Activated CD4-positive, CD25-positive, alpha-beta regulatory T cell treated with anti-CD3 and anti-CD28 coated beads, Interleukin-2, amount 50 U/mL, for 24 hours (primary cell): ENCODE measurements around the gene EIF2A.
A peak's percentile ranks its signal among the peaks of the same experiment; 100 is the strongest.
"Not testable (repeated sequence)": the region's sequence is repeated elsewhere in the genome, so short reads cannot be mapped to it uniquely, and the experiment has no call there.

Source experiments
- ATAC-seq, 2 donors: fragments of 150-1000 bp; cut with Tn5 transposase; one replicate each; pipeline ENCODE4 v1.10.0; 2021; ENCODE audit warnings: mild to moderate bottlenecking in 1 of 2, moderate library complexity in 1 of 2

The EIF2A gene

DNA sequence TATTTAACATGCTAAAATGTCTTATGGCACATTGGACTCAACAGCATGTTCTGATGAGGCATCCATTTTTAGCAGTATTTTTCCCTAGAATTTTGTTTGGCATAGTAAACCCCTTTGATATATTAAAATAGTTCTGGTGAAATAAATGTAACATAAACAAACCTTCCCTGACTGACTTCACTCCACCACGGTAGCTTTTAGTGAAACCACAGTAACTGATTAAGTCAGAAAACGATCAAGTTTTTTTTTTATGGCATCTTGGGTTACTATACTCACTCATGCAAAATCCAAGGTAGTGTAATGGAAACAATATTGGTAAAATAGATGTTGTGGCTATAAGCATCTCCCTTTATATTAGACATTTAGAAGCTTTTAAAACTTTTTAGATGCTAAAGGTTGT is 3.1 kb upstream of the EIF2A start:
- no peak for ATAC-seq

DNA sequence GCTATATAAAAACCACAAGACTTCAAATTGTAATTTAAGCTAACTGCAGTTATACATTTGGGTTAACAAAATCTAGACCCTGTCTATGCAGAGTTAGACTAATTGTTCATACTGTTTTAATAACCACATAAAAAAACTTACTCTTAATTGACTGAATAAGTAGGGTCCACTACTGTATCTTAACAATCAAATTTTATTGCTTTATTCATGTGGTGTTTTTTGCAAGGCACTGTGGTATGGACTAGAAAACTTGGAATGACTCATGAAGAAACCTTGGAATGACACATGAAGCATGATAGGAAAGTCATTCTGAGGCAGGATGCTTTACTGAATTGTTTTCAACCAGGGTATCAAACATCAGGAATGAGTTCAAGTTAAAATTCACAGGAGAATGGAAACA is 2.5 kb upstream of the EIF2A start:
- ATAC-seq = no peak

DNA sequence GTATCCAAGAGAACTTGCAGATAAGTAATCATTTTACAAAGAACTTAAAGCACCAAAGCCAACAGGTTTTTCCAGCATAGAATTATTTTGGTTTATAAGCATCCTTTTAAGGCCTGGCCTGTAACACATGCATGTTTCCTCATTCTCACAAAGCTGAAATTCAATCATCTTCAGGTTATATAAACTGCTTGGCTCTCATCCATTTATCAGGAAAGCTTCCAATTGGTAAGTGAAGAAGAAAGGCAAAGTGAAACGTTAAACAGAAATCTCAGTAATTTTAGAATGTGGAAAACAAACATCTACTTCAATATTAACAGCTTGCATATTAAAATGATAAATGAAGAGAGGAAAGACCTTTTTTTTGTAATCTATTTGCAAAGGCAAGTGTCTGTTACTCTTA is 1.9 kb upstream of the EIF2A start:
- ATAC-seq = no peak

DNA sequence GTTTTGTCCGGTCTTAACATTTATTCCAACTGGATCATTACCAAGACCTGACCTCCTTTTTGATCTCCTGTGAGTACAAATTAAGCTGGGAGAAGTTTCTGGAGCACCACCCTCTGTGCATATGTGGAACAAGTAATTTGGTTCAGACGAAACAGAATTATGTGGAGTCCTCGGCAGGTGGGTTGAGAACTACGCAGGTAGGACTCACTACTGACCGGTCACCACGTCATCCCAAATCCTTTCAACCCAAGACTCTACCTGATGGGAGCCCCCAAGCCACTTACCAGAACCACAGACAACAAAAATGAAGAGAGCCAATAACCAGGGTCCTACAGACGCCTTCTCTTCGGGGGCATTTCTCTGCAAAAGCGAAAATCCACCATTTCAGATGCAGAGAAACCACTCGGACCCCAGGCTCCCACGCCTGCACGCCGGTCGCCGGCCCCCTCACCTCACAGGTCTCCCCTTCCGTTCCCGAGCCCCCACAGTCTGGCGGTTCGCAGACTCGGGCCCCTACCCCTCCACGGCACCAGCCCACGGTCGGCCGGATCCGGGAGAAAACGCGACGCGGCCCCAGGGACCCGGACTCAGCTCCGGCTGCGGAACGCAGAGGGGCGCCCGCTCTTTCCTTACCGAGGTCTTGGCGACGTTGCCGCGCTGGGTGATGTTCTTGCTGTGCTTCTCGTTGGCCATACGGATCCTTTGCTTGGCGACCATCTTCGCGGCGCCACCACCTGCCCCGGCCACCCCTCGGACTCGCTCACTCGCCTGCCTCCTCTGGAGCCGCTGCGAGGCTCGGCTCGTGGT is 965 bp upstream of the EIF2A start:
- ATAC-seq = peak; percentile 2 to 5

DNA sequence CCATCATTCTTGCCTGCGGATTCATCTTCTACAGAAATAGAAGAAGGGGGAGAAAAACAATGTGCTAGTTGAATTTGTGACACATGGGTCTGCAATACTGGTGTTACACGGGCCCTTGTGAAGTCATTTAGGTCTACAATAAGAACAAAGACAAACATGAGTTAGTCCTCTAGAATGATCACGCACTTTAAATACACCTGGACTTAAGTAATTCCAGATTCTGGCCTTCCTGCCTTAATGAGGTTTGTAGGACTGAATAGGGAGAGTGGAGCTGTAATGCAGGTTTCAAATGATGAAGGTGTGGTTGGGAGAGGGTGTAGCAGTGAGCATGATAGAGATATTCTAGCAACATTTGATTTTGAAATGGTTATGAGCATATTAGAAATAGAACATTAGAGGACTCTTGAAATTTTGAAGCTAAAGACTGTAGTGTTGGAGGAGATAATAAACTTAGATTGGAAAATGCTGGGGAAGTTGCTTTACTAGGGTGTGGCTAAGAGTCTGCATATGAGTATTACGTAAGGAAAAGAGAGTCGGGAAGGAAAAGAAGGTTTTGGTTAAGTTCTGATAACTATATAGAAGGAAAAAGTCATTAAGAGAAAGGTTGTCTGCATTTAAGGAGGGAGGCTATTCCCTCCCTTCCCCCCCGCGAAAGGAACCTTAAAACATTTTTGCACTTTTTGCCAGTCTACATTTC is 606 bp downstream of the EIF2A start:
- ATAC-seq = no peak

DNA sequence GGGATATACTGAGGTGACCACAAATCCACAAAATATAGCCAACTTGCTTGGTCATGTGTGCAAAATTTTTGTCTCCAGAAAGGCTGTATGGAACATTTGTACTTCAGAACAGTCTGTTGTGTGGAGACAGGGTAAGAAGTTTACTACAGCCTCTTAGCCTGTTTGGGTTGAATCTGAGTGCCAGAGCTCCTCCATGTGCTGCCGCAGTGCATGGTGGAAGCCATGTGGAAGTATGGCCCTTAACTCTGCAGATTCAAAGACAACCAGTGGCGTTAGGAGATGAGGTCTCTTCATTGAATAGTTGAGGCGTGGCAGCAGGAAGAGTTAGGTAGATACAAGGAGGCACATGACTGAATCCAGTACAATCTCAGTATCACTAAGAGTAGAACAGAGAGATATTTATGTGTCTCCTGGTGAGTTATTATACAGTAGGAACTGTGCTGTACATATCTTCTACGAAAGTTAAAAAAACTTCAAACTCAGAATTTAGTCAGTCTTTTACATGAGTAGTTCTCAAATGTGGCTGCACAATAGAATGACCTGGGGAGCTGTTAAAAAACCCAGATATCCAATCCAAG is 9.4 kb downstream of the EIF2A start:
- ATAC-seq = no peak

DNA sequence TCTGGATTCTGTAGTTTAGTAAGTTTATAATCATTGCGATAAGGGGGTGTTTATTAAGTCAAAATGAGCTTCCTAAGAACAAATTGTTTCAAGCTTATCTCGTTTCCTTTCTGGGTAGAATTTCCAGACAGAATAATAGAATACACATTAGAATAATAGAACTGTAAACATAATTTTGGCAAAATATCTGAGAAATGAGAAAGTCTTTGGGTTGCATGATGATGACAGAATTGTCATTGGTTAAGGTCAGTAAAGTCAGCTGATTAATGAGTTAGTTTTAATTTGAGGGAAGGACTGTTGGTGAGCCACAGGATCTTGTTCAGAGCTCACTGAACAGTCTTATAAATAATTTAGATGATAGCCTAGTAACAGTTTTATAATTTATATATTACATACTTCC is 10.2 kb downstream of the EIF2A start:
- no peak for ATAC-seq

DNA sequence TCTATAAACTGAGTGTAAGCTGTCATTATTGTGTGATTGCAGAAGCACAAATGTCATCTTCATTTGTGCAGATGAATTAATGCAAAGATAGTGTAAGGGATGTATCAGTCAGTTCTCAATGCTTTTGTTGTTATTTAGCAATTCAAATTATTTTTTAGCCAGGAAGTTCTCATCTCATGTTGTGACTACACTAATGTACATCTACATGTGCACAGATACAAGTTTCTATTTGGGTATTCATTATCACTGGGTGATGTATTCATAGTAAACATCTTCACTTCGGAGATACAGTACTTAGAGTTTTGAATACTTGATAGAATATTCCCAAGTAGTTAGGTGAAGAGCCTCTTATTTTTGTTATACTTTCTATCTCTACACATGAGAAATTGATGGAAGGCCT is 11.1 kb downstream of the EIF2A start:
- no peak for ATAC-seq

DNA sequence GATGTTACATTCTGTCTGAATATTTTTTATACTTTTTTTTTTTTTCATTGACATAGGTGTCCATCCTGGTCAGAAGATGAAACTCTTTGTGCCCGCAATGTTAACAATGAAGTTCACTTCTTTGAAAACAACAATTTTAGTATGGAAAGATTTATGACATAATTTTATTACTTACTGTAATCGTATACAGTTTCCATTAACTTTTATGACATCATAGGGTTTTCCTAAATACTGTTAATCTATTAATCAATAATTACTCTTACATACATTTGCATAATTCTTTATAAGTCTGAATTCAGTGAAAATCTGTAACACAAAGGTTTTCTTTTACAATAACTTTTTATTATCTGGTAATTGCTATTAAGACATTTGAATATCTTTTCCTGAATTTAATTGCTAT is 17.7 kb downstream of the EIF2A start:
- ATAC-seq = no peak

DNA sequence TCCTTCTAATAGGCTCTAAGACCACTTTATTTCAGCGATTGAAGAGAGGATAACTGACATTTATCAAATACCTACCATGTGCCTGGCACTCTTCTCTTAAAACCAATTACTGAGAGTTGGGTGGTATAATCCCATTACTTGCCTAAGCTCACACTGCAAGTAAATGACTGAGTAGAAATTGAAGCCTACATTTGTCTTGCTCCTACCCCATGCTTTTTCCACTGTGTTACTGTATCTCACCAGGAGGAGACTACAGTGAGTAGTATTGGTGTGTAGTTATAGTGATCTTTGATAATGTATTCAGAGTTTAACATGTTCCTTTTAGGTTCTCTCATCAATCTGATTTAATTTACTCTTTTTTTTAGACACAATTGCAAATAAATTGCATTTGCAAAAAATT is 20.7 kb downstream of the EIF2A start:
- ATAC-seq = no peak

DNA sequence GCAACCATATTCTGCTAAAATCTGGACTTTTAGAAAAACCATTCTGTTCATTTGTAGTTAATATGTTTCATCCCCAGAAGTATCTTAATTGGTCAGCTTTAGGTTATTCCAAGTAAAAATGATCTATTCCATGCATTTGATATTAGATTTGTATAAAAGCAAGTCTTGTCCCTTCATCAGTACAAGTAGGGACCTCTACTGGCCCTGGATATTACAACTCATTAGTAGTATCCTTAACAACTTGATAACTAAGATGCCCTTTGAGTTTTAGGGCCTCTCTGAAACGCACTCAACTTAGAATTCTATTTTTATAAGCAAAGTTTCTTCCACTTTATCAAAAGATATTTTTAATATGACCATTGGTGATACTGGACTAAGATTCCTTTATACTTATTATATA is 31.3 kb downstream of the EIF2A start:
- ATAC-seq = no peak

DNA sequence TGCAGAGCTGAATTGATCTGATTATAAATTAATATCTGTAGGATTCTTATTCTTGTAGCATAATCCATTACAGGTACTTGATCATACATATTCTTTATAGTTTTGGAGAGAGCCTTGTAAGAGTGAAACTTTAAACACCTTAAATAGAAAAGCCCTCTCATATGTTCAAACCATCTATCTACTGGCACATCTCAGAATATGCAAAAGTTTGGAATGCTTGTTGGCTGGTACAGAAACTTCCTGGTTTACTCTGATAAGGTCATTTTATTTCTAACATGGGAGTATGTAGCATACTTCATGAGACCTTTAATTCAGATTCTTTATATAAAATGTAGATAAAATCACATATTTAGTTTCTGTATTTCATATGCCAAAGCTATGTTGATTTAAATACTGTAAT is 34.6 kb downstream of the EIF2A start:
- no peak for ATAC-seq

DNA sequence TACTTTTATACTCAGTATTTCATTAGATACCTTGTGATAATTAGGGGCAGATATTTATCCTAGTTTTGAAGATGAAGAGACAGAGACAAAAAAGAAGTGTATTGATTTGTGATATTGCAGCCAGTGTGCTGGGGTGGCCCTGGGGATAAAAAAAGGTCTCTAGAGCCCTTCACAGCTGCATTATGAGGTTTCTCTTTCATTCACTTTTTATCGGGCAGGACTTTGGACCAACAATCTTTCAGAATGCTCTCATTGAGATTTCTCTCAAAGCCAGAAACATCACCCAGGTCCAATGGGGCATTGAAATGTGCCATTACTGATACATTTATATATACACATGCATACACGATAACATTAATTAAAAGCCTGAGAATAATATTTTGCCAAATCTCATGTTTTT is 36.0 kb downstream of the EIF2A start:
- no peak for ATAC-seq

DNA sequence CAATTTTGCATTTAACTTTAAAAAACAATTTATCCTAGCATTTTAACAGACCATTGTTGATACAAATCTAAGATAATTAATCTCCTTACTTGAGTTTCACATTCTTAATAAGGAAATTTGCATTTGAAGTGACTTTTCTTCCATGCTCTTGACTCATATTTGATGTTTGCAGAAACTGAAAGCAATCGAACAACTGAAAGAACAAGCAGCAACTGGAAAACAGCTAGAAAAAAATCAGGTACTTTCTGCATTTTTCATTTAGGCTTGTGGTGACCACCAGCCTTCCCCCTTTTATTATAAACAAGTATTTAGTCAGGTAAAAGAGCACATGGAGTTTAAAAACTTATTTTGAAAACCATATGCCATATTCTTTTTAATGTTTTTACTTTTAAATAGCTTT is 36.4 kb downstream of the EIF2A start:
- ATAC-seq = no peak

DNA sequence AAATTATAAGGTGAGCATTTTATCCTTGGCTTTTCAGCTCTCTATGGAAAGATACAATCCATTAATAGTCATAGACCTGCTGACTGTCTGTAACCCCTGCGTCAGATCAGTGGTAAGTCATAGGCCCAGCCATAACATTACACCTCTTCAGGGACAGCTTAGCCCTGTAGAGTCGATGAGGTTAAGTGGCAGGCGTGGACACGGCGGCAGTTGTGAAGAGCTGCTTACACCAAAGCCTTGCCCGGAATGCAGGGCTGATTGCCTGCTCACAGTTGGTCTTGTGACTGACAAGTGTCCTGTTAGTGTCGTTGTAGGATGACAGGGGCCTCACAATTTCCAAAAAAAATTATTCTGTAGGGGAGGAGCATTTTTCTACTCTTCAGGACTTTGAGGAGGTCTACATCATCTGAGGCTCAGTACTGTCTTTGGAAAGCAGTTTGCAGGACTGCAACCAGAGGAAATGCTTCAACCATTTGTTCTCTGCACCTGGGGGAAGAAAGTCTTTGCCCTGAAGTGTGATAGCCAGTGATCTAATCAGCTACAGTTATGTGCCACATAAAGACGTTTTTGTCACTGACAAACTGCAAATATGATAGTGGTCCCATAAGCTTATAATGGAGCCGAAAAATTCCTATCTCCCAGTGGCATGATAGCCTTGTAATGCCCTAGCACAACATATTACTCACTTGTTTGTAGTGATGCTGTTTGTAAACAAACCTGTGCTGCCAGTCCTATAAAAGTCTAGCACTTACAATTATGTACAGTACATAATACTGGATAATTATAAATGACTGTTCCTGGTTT is 41.6 kb downstream of the EIF2A start:
- no peak for ATAC-seq

DNA sequence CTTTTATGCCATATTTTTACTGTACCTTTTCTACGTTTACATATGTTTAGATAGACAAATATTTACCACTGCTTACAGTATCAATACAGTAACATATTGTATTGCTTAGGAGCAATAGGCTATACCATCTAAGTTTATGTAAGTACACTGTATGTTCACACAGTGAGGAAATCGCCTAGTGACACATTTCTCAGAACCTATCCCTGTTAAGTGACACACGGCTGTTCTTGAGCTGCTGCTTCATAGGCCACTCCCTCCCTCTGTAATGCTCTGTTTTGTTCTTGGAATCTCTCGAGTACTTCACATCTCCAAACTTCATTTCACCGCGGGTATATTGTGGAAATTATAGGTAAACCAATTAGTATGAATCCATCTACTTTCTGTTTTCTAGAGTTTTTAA is 43.2 kb downstream of the EIF2A start:
- peak; percentile 70 for ATAC-seq

DNA sequence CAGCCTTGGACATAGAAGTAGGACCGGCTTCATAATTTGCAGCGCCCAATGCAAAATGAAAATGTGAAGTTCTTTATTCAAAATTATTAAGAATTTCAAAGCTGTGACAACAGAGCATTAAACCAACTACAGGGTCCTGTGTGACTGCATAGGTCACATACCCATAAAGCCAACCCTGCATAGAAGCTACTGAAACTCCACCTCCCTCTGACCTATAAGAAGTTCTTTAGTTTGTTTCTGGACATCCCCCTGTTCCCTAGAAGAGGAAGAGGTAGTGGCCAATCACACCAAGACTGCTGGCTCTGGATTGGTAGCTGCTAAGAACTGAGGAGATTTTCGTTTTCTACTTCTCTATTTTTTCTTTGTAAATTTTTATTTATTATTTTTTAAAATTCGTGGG is 47.6 kb downstream of the EIF2A start:
- no peak for ATAC-seq

DNA sequence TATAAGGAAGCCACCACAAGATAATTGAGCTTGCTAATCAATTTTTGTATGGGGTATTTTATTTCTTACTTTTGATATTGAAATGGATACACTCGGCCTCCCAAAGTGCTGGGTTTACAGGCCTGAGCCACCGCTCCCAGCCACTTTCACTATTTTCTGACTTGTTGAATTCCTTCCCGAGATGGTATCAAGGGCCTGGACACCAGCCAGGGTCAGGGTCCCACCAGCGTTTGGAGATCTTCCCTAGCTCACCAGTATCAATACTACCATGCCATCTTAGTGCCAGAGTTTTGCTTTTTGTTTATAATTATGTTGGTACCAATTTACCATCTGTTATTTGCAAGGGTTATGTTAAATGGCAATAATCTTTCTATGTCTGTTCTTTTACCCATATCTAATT is 51.1 kb downstream of the EIF2A start:
- no peak for ATAC-seq

DNA sequence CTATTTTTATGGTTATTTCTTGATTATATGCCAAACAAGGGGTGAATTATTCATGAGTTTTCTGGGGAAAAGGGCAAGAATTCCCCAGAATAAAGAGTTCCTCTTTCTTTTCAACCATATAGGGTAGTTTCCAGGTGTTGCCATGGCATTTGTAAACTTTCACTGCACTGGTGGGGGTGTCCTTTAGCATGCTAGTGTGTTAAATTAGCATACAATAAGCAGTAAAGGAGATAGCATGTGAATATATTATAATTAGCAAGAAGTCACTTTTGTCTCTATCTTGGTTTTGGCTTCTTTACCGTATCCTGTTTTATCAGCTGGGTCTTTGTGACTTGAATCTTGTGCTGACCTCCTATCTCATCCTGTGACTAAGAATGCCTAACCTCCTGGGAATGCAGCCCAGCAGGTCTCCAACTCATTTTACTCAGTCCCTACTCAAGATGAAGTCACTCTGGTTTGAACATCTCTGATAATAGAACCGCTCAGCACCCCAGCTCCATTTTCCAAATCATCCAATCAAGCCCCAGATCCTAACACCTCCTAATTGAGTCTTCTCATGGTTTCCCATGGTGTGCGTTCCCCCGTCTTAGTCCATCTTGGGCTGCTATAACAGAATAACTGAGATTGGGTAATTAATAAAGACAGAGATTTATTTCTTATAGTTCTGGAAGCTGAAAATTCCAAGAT is 53.2 kb downstream of the EIF2A start:
- no peak for ATAC-seq

DNA sequence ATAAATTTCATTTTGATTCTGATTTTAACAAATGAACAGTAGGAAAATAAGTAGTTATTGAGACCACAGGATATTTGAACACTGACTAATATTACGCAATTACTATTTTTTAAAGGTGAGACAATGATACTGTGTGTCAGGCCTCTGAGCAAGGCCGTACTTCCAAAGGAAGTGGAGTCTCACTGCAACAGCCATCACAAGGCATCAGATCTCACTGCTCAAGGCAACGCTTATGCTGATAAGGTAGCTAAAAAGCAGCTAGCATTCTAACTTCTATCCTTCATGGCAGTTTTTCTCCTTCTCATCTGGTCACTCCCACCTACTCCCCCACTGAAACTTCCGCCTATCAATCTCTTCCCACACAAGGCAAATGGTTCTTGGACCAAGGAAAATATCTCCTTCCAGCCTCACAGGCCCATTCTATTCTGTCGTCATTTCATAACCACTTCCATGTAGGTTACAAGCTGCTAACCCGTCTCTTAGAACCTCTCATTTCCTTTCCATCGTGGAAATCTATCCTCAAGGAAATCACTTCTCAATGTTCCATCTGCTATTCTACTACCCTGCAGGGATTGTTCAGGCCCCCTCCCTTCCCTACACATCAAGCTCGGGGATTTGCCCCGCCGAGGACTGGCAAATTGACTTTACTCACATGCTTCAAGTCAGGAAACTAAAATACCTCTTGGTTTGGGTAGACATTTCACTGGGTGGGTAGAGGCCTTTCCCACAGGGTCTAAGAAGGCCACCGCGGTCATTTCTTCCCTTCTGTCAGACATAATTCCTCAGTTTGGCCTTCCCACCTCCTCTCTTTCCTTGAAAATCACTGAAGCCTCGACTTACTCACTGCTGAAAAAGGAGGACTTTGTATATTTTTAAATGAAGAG is 54.3 kb downstream of the EIF2A start:
- ATAC-seq = not testable (repeated sequence)

DNA sequence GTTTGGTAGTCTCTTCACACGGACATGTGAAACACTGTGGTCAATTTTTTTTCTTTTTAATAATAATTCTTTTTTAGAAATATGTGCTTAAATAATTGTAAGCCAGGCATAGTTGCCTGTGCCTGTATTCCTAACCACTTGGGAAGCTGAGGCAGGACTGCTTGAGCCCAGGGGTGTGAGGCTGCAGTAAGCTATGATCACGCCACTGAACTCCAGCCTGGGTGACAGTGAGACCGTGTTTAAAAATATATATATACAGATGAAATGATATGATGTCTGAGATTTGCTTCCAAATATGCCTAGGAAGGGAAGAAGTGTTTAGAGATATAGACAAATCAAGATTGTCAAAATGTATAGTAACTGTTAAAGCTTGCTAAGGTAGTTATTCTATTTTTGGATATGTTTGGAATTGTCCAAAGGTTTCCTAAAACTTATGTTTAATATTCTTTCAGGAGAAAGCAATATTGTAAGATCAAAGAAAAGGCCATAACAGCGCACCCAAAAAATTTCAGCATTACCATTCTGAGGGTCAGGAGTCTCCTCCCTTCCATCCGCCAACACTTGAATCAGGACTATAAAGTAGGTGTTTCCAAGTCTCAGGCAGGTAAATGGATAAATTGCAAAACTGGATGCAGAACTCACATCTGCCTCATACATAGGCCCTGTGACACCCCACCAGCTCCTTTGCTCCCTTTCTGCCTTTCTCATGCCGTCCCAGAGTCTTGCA is 56.0 kb downstream of the EIF2A start:
- no peak for ATAC-seq
